Heart left ventricle (tissue), 13 donors: ENCODE data around the gene CDC42EP3.

Experiments
- POLR2A ChIP-seq, 2 donors: fragments of 450-650 bp; IDR thresholded peaks; one replicate each; pipeline ENCODE4 v1.6.1; 2017; ENCODE audit warnings: antibody characterized with exemption in 2 of 2, mild to moderate bottlenecking in 2 of 2, moderate library complexity in 2 of 2
- TF ChIP-seq, protein P1 (sequence below), 12 donors: fragments of 200-600 bp; sonication (generic) in 4 of 12; IDR thresholded peaks; one replicate each; pipeline versions ENCODE4 v1.5.0 to v1.8.0; 2018 to 2022; ENCODE audit warnings: antibody characterized with exemption in 12 of 12, mild to moderate bottlenecking in 5 of 12
- donor health status: ischemic (EF 13 %, LVEDD 7.1; RV severe dilation, severe dysfunction).
- donor health status: DM: no; HTN: yes; CAD: no.
- donor health status: DM: no; HTN: no; CAD: no.
- donor health status: ischemic (EF 25% LVEDD 6.9; RV normal size, moderate dysfunction).
- donor health status: ischemic (EF 25% LVEDD 5.7; RV mildly dilated, moderate dysfunction).
- donor health status: ischemic (EF 35%, LVEDD 5.7; RV mildly dilated, moderate dysfunction).
- donor health status: nonischemic (EF 11% LVEDD 7.7; RV severe dilation, severe dysfunction).
- donor health status: DM: yes; HTN: yes; CAD: no.
- donor health status: PGD.
- donor health status: ischemic (EF 29% LVEDD 5.4; RV normal size, mild dysfunction).
- donor health status: nonischemic (EF 23%, LVEDD 6.1; RV moderate dilation, normal function).

DNA sequence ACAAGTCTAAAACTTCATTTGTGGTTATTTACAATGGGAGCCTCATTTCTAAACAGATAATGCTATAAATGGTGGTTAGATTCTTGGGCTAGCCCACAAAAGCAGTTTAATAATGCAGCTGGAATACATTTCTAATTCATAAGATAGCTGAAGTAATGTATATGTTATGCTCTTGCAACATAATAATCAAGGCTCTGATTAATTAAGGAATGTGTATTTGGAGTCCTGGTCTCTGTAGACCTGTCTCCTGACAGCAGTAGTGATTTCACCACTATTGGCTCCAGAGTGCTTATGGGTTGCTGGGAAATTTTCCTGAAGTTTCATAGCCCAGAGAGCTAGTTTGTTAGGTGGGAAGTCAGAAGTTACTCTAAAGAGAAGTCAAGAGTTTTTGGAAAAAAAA is 21.3 kb upstream of the CDC42EP3 start:
- TF ChIP-seq, protein P1, sequence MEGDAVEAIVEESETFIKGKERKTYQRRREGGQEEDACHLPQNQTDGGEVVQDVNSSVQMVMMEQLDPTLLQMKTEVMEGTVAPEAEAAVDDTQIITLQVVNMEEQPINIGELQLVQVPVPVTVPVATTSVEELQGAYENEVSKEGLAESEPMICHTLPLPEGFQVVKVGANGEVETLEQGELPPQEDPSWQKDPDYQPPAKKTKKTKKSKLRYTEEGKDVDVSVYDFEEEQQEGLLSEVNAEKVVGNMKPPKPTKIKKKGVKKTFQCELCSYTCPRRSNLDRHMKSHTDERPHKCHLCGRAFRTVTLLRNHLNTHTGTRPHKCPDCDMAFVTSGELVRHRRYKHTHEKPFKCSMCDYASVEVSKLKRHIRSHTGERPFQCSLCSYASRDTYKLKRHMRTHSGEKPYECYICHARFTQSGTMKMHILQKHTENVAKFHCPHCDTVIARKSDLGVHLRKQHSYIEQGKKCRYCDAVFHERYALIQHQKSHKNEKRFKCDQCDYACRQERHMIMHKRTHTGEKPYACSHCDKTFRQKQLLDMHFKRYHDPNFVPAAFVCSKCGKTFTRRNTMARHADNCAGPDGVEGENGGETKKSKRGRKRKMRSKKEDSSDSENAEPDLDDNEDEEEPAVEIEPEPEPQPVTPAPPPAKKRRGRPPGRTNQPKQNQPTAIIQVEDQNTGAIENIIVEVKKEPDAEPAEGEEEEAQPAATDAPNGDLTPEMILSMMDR (IDR thresholded peaks at IDR 0.05), result no peak
- no peak for TF ChIP-seq POLR2A (IDR thresholded peaks at IDR 0.05)
